Calu3 (cell line): ENCODE measurements around the gene ACADSB. TPM values are rescaled to one million over a fixed set of nuclear protein-coding genes. Genes with fewer than 3 reads are reported as not detected.

Experiments used
- BruUV-seq: library from RNA; stranded (reverse); fragments of 400-500 nt; replicated peaks from 2 replicates; lab custom pipeline; 2021; lab: Mats Ljungman, UMichigan
- CTCF ChIA-PET: fragments of 300-600 bp; sonication (Branson Sonifier 250); formaldehyde crosslinking; loops from one replicate; lab custom pipeline; 2022; ENCODE audit warnings: antibody characterized with exemption; lab: Charles Lee
- DNase-seq: peaks from one replicate; pipeline ENCODE4 v3.0.0; 2022
- H3K27ac Mint-ChIP-seq: one replicate; pipeline ENCODE4 v1.8.0; 2022; ENCODE audit warnings: mixed read lengths; ENCODE audit not compliant: unreplicated experiment
- H3K27me3 Mint-ChIP-seq: one replicate; pipeline ENCODE4 v1.8.0; 2022; ENCODE audit warnings: mixed read lengths; ENCODE audit not compliant: unreplicated experiment
- H3K36me3 Mint-ChIP-seq: one replicate; pipeline ENCODE4 v1.8.0; 2022; ENCODE audit warnings: mild to moderate bottlenecking, moderate library complexity, mixed read lengths; ENCODE audit not compliant: insufficient read depth, unreplicated experiment
- H3K4me1 Mint-ChIP-seq: one replicate; pipeline ENCODE4 v1.8.0; 2022; ENCODE audit warnings: mild to moderate bottlenecking, low read depth, mixed read lengths; ENCODE audit not compliant: unreplicated experiment
- H3K4me3 Mint-ChIP-seq: one replicate; pipeline ENCODE4 v1.8.0; 2022; ENCODE audit warnings: mild to moderate bottlenecking, low read depth, moderate library complexity, mixed read lengths; ENCODE audit not compliant: unreplicated experiment
- H3K9me3 Mint-ChIP-seq: one replicate; pipeline ENCODE4 v1.8.0; 2022; ENCODE audit warnings: low read depth, mixed read lengths; ENCODE audit not compliant: unreplicated experiment
- intact Hi-C: fragments of 100-400 bp; cut with micrococcal nuclease; formaldehyde crosslinking; loops from one replicate; pipeline ENCODE4 v1.10.0; 2022; ENCODE audit not compliant: unreplicated experiment
- total RNA-seq: library from RNA; stranded (reverse); gene quantifications from 2 replicates; pipeline ENCODE4 v1.2.3, GENCODE V29; 2022
- TF ChIP-seq, protein P1 (sequence below): fragments of 200-600 bp; IDR thresholded peaks from one replicate; pipeline ENCODE4 v1.8.0; 2022; ENCODE audit warnings: antibody characterized with exemption; ENCODE audit not compliant: unreplicated experiment

The ACADSB gene
- total RNA-seq, 1 experiment from 2014 or later = 11.3 TPM

DNA sequence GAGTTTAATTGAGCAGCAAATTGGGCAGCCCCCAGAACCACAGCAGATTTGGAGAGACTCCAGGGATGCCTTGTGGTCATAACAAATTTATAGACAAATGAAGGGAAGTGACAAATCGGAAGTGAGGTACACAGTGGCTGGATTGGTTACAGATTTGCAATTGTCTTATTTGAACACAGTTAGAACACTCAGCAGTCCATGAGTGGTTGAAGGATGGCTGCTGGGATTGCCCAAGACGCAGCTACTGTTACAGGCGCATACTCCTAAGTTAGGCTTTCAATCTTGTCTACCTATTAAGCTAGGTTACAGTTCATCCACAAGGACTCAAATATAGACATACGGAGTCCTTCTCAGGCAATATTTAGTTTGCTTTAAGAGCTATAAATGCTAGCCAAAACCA, 7.4 kb downstream of the ACADSB start:
- CTCF ChIA-PET = no interaction called here
- Mint-ChIP-seq H3K4me3 (no peak overlapping the region), H3K36me3 (no peaks in the 10 kb centered on the region), H3K27me3 (no peaks in the 10 kb centered on the region), H3K4me1 (no peaks in the 10 kb centered on the region), H3K9me3 (no peaks in the 10 kb centered on the region), H3K27ac (no peak overlapping the region)
- no peak for DNase-seq
- intact Hi-C loops = no loop called here
- TF ChIP-seq, protein P1, sequence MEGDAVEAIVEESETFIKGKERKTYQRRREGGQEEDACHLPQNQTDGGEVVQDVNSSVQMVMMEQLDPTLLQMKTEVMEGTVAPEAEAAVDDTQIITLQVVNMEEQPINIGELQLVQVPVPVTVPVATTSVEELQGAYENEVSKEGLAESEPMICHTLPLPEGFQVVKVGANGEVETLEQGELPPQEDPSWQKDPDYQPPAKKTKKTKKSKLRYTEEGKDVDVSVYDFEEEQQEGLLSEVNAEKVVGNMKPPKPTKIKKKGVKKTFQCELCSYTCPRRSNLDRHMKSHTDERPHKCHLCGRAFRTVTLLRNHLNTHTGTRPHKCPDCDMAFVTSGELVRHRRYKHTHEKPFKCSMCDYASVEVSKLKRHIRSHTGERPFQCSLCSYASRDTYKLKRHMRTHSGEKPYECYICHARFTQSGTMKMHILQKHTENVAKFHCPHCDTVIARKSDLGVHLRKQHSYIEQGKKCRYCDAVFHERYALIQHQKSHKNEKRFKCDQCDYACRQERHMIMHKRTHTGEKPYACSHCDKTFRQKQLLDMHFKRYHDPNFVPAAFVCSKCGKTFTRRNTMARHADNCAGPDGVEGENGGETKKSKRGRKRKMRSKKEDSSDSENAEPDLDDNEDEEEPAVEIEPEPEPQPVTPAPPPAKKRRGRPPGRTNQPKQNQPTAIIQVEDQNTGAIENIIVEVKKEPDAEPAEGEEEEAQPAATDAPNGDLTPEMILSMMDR = no peak
- BruUV-seq = no TSS peak

DNA sequence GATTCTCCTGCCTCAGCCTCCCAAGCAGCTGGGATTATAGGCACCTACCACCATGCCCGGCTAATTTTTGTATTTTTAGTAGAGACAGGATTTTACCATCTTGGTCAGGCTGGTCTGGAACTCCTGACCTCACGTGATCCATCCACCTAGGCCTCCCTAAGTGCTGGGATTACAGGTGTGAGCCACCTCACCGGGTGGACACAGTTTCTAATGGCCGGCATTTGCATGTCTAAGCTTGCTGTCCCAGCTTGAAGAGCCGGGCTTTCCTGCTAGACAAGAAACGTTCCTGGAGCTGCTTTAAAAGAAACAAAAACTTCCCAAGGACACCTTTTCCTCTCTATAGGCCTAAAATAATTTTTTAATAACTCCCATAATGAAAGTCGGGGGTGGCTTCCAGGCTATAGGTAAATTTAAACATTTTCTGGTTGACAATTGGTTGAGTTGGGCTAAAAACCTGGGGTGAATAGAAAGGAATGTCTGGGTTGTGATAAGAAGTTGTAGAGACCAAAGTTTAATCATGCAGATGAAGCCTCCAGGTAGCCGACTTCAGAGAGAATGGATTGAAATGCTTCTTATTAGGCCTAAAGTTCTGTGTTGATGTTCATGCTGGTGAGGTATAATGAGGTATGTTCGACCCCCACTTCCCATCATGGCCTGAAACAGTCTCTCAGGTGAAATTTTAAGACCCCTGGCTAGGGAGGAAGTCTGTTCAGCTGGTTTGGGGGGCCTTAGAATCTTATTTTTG, 8.8 kb downstream of the ACADSB start:
- H3K27me3 Mint-ChIP-seq = no peaks in the 10 kb centered on the region
- H3K27ac Mint-ChIP-seq = no peak overlapping the region
- DNase-seq = no peak
- no TSS peak for BruUV-seq
- no peaks in the 10 kb centered on the region for H3K4me1 Mint-ChIP-seq
- no peaks in the 10 kb centered on the region for H3K36me3 Mint-ChIP-seq
- no peak overlapping the region for H3K4me3 Mint-ChIP-seq
- TF ChIP-seq, protein P1 = no peak
- no peaks in the 10 kb centered on the region for H3K9me3 Mint-ChIP-seq
- intact Hi-C loops = no loop called here
- CTCF ChIA-PET = no interaction called here

DNA sequence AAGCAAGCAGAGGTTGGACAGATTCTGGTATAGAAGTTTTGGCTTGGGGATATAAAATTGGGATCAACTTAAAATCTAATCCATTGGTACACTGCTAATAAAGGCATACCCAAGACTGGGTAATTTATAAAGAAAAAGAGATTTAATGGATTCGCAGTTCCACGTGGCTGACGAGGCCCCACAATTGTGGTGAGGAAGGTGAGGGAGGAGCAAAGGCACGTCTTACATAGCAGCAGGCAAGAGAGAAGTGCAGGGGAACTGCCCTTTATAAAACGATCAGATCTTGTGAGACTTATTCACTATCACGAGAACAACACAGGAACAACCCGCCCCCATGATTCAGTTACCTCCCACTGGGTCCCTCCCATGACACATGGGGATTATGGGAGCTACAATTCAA, 9.7 kb downstream of the ACADSB start:
- Mint-ChIP-seq H3K4me3 (no peak overlapping the region), H3K36me3 (no peaks in the 10 kb centered on the region), H3K9me3 (no peaks in the 10 kb centered on the region), H3K27ac (no peak overlapping the region), H3K4me1 (no peaks in the 10 kb centered on the region), H3K27me3 (no peaks in the 10 kb centered on the region)
- BruUV-seq = no TSS peak
- intact Hi-C loops = no loop called here
- no peak for DNase-seq
- CTCF ChIA-PET = no interaction called here
- TF ChIP-seq, protein P1 = no peak

DNA sequence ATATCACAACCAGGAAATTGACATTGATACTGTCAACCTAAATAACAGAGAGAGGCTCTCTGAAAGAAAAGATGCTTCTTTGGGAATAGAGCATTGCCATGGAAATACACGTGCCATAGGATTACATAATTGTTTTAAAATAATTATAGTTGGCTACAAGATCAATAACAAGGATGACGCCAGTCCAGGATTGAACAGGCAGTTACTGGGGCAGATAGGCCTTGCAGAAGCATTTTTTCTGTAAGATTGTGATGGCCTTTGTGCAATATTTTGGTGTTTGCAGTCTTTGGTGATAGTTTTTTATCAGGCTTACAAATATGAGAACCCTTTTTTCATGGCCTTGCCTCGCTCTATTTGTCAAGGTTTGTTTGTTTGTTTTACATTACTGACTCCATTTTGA, 10.5 kb downstream of the ACADSB start:
- DNase-seq = no peak
- CTCF ChIA-PET = no interaction called here
- no peaks in the 10 kb centered on the region for H3K9me3 Mint-ChIP-seq
- no peak overlapping the region for H3K27ac Mint-ChIP-seq
- H3K27me3 Mint-ChIP-seq = no peaks in the 10 kb centered on the region
- no TSS peak for BruUV-seq
- TF ChIP-seq, protein P1 = no peak
- no peaks in the 10 kb centered on the region for H3K4me1 Mint-ChIP-seq
- no peaks in the 10 kb centered on the region for H3K36me3 Mint-ChIP-seq
- no peak overlapping the region for H3K4me3 Mint-ChIP-seq
- intact Hi-C loops = no loop called here
